Esophagus muscularis mucosa (tissue), 4 donors: ENCODE measurements around the gene UNC5CL. TPM values are rescaled to one million over a fixed set of nuclear protein-coding genes. Genes with fewer than 3 reads are reported as not detected.

Source experiments
- DNase-seq: peaks from one replicate; pipeline ENCODE4 v3.0.0-alpha.2; 2017; ENCODE audit errors: extremely low spot score
- H3K27ac ChIP-seq, 4 donors: fragments of 200-600 bp; sonication (generic); replicated peaks in 1 of 4; 1 replicate in 3 of 4; 2 replicates in 1 of 4; pipeline ENCODE4 v1.5.1; 2016 to 2019; ENCODE audit warnings: mild to moderate bottlenecking in 1 of 4
- H3K27me3 ChIP-seq, 4 donors: fragments of 200-600 bp; sonication (generic); one replicate each; pipeline versions ENCODE4 v1.5.1 to v1.6.0; 2016 to 2019
- H3K36me3 ChIP-seq, 4 donors: fragments of 200-600 bp; sonication (generic); one replicate each; pipeline ENCODE4 v1.5.1; 2016 to 2019
- H3K4me1 ChIP-seq, 4 donors: fragments of 200-600 bp; sonication (generic); one replicate each; pipeline ENCODE4 v1.5.1; 2016 to 2019
- H3K4me3 ChIP-seq, 4 donors: fragments of 200-600 bp; sonication (generic); 1 replicate in 2 of 4; 2 replicates in 2 of 4; pipeline ENCODE4 v1.5.1; 2016 to 2019; ENCODE audit warnings: mild to moderate bottlenecking in 4 of 4, moderate library complexity in 1 of 4
- H3K9me3 ChIP-seq, 4 donors: fragments of 200-600 bp; sonication (generic); 1 replicate in 3 of 4; 2 replicates in 1 of 4; pipeline ENCODE4 v1.5.1; 2016 to 2019
- CTCF ChIP-seq, 3 experiments: fragments of 200-600 bp in 2 of 3; fragments of 450-650 bp in 1 of 3; sonication (generic) in 2 of 3; IDR thresholded peaks; one replicate each; pipeline ENCODE4 v1.5.1; 2017 to 2019; ENCODE audit warnings: antibody characterized with exemption in 3 of 3, mild to moderate bottlenecking in 2 of 3, moderate library complexity in 1 of 3
- EP300 ChIP-seq: sonication (generic); formaldehyde crosslinking; IDR thresholded peaks from one replicate; pipeline ENCODE4 v1.6.1; 2017; ENCODE audit warnings: antibody characterized with exemption
- POLR2A ChIP-seq: fragments of 450-650 bp; IDR thresholded peaks from one replicate; pipeline ENCODE4 v1.6.1; 2017; ENCODE audit warnings: antibody characterized with exemption, moderate library complexity, mild to moderate bottlenecking, low read depth
- POLR2AphosphoS5 ChIP-seq, 2 donors: sonication (generic); formaldehyde crosslinking; IDR thresholded peaks; one replicate each; pipeline ENCODE4 v1.6.1; 2017; ENCODE audit warnings: antibody characterized with exemption in 2 of 2
- WGBS: methylation state at CpG from one replicate; pipeline ENCODE4 v1.1.5; 2018; 5-methylcytosine and 5-hydroxymethylcytosine counted together
- intact Hi-C: fragments of 100-400 bp; cut with DNase I; formaldehyde crosslinking; loops from one replicate; pipeline ENCODE4 v1.15.1; 2023
- total RNA-seq, 4 donors: library from RNA; depleted of rRNA; stranded (reverse); fragments of >200 nt; gene quantifications; one replicate each; pipeline versions ENCODE4 v1.1.0 to v1.2.1, GENCODE V29; 2016

Gene UNC5CL
- total RNA-seq, 4 donors from 2014 or later, result 0.33 to 0.83 (median 0.60) TPM

GRCh38 chr6:41051873-41052272 lies 12.9 kb upstream of the UNC5CL start:
- no peak overlapping the region for H3K27ac ChIP-seq
- intact Hi-C loops, result no loop called here
- peaks cover 32 to 60% (median 49%) of the 10 kb centered on the region in 4 donors for H3K4me1 ChIP-seq
- 80% methylated on average over 5 of the region's 5 CpGs for WGBS
- no peak for TF ChIP-seq POLR2AphosphoS5 (IDR thresholded peaks at IDR 0.05)
- TF ChIP-seq EP300, result no peak
- no peak for TF ChIP-seq CTCF (IDR thresholded peaks at IDR 0.05)
- no peak for TF ChIP-seq POLR2A
- no peaks in the 10 kb centered on the region for H3K36me3 ChIP-seq
- DNase-seq, result no peak
- no peaks in the 10 kb centered on the region for H3K27me3 ChIP-seq
- no peak overlapping the region for H3K4me3 ChIP-seq
- no peaks in the 10 kb centered on the region for H3K9me3 ChIP-seq

- Histone ChIP-seq H3K27me3 (no peaks in the 10 kb centered on the region), H3K27ac (no peak overlapping the region), H3K4me1 (peaks cover 32 to 47% (median 36%) of the 10 kb centered on the region in 4 donors), H3K36me3 (no peaks in the 10 kb centered on the region), H3K4me3 (no peak overlapping the region), H3K9me3 (no peaks in the 10 kb centered on the region)
- no peak for TF ChIP-seq POLR2A
- TF ChIP-seq CTCF (IDR thresholded peaks at IDR 0.05), result no peak
- no peak for TF ChIP-seq EP300
- WGBS, result 82% methylated on average over 3 of the region's 3 CpGs
- no peak for DNase-seq
- intact Hi-C loops, result no loop called here
Measured at GRCh38 chr6:41050536-41050935, 11.5 kb upstream of the UNC5CL start.

GRCh38 chr6:41049955-41050354 lies 10.9 kb upstream of the UNC5CL start:
- intact Hi-C loops, result no loop called here
- no peaks in the 10 kb centered on the region for H3K27me3 ChIP-seq
- no peak overlapping the region for H3K4me3 ChIP-seq
- 81% methylated on average over 7 of the region's 7 CpGs for WGBS
- peaks cover 27 to 41% (median 32%) of the 10 kb centered on the region in 4 donors for H3K4me1 ChIP-seq
- no peaks in the 10 kb centered on the region for H3K9me3 ChIP-seq
- no peak for TF ChIP-seq CTCF (IDR thresholded peaks at IDR 0.05)
- TF ChIP-seq EP300, result no peak
- TF ChIP-seq POLR2A, result no peak
- TF ChIP-seq POLR2AphosphoS5 (IDR thresholded peaks at IDR 0.05), result no peak
- H3K36me3 ChIP-seq, result no peaks in the 10 kb centered on the region
- DNase-seq, result no peak
- H3K27ac ChIP-seq, result no peak overlapping the region

GRCh38 chr6:41049521-41049920 lies 10.5 kb upstream of the UNC5CL start:
- intact Hi-C loops, result no loop called here
- Histone ChIP-seq H3K4me1 (peaks cover 23 to 37% (median 30%) of the 10 kb centered on the region in 4 donors), H3K36me3 (no peaks in the 10 kb centered on the region), H3K9me3 (no peaks in the 10 kb centered on the region), H3K27me3 (no peaks in the 10 kb centered on the region), H3K4me3 (no peak overlapping the region), H3K27ac (no peak overlapping the region)
- TF ChIP-seq CTCF (IDR thresholded peaks at IDR 0.05) (no peak), POLR2AphosphoS5 (IDR thresholded peaks at IDR 0.05) (no peak), EP300 (no peak), POLR2A (no peak)
- WGBS, result 73% methylated on average over 1 of the region's 1 CpG
- no peak for DNase-seq
